Vagina (tissue), 2 donors: ENCODE results near the gene HACD2. TPM values are rescaled to one million over a fixed set of nuclear protein-coding genes. Genes with fewer than 3 reads are reported as not detected.

Experiments
- DNase-seq, 2 donors: peaks; one replicate each; pipeline ENCODE4 v3.0.0-alpha.2; 2017; ENCODE audit errors: extremely low spot score in 2 of 2
- H3K27ac ChIP-seq: fragments of 200-600 bp; sonication (generic); one replicate; pipeline ENCODE4 v1.5.1; 2019
- H3K27me3 ChIP-seq: fragments of 200-600 bp; sonication (generic); one replicate; pipeline ENCODE4 v1.5.1; 2019
- H3K36me3 ChIP-seq, 2 donors: fragments of 200-600 bp; sonication (generic); one replicate each; pipeline ENCODE4 v1.5.1; 2017 to 2019
- H3K4me1 ChIP-seq: fragments of 200-600 bp; sonication (generic); one replicate; pipeline ENCODE4 v1.5.1; 2019
- H3K4me3 ChIP-seq, 2 donors: fragments of 200-600 bp; sonication (generic); 1 replicate in 1 of 2; 2 replicates in 1 of 2; pipeline ENCODE4 v1.5.1; 2016 to 2019
- H3K9me3 ChIP-seq: fragments of 200-600 bp; sonication (generic); one replicate; pipeline ENCODE4 v1.5.1; 2019
- POLR2A ChIP-seq, 2 donors: fragments of 450-650 bp; IDR thresholded peaks; one replicate each; pipeline ENCODE4 v1.6.1; 2017; ENCODE audit warnings: antibody characterized with exemption in 2 of 2, mild to moderate bottlenecking in 2 of 2, moderate library complexity in 2 of 2
- POLR2AphosphoS5 ChIP-seq, 2 donors: sonication (generic); formaldehyde crosslinking; IDR thresholded peaks; one replicate each; pipeline ENCODE4 v1.9.0; 2017; ENCODE audit warnings: antibody characterized with exemption in 2 of 2, mild to moderate bottlenecking in 2 of 2, low read depth in 1 of 2; ENCODE audit not compliant: insufficient read depth in 1 of 2
- intact Hi-C: fragments of 100-400 bp; cut with DNase I; formaldehyde crosslinking; loops from one replicate; pipeline ENCODE4 v1.15.1; 2023
- total RNA-seq: library from RNA; depleted of rRNA; stranded (reverse); fragments of >200 nt; gene quantifications from one replicate; pipeline ENCODE4 v1.2.3, GENCODE V29; 2016
- TF ChIP-seq, protein P1 (sequence below), 3 experiments: fragments of 450-650 bp in 2 of 3; fragments of 200-600 bp in 1 of 3; sonication (generic) in 1 of 3; IDR thresholded peaks; one replicate each; pipeline ENCODE4 v1.5.1; 2017 to 2019; ENCODE audit warnings: antibody characterized with exemption in 3 of 3, mild to moderate bottlenecking in 2 of 3, moderate library complexity in 2 of 3

Gene HACD2
- total RNA-seq, 1 donor from 2014 or later, result 26.3 TPM

DNA sequence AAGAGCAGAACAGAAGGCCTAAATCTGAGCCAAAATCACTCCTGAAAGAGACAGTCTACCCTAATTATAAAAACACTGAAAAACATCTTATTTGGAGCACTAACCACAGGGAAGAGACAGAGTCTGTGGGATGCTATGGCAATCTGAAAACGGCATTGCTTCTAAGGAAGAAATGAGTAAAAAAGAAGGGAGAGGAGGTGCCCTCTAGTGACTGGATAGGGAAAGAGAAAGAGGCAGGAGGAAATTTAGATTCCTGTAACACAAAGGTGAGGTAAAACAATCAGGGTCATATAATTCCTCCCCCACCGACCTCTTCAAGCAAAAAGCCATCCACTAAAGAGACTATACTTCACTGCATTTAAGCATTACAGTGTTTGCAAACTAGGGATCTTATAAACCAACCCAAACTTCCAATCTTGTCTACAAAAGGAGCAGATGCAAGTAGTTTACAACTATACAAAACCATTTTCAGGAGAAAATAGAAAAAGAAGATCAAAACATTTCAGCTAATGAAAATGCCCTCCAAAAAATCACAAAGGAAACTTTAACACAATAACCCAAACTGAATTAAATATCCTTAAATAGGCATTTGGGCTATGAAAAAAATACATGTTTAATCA is 32.6 kb downstream of the HACD2 start:
- TF ChIP-seq POLR2A (IDR thresholded peaks at IDR 0.05) (no peak), POLR2AphosphoS5 (IDR thresholded peaks at IDR 0.05; ENCODE audit: insufficient read depth in 1 of 2, low read depth in 1 of 2) (no peak)
- TF ChIP-seq, protein P1, sequence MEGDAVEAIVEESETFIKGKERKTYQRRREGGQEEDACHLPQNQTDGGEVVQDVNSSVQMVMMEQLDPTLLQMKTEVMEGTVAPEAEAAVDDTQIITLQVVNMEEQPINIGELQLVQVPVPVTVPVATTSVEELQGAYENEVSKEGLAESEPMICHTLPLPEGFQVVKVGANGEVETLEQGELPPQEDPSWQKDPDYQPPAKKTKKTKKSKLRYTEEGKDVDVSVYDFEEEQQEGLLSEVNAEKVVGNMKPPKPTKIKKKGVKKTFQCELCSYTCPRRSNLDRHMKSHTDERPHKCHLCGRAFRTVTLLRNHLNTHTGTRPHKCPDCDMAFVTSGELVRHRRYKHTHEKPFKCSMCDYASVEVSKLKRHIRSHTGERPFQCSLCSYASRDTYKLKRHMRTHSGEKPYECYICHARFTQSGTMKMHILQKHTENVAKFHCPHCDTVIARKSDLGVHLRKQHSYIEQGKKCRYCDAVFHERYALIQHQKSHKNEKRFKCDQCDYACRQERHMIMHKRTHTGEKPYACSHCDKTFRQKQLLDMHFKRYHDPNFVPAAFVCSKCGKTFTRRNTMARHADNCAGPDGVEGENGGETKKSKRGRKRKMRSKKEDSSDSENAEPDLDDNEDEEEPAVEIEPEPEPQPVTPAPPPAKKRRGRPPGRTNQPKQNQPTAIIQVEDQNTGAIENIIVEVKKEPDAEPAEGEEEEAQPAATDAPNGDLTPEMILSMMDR (IDR thresholded peaks at IDR 0.05), result no peak
- Histone ChIP-seq H3K36me3 (peaks cover 0 to 14% of the 10 kb centered on the region in 2 donors), H3K9me3 (peaks cover 4% of the 10 kb centered on the region), H3K4me3 (no peak overlapping the region), H3K4me1 (peaks cover 11% of the 10 kb centered on the region), H3K27ac (no peak overlapping the region), H3K27me3 (no peaks in the 10 kb centered on the region)
- DNase-seq, result no peak
- intact Hi-C loops, result loop anchor here (10.0 kb wide), 1 partner anchor 227 kb away; no protein-coding TSS in a partner anchor

GRCh38 chr3:123547881-123548519 is 36.9 kb downstream of the HACD2 start:
- H3K4me1 ChIP-seq, result peaks cover 11% of the 10 kb centered on the region
- no peak for TF ChIP-seq POLR2AphosphoS5 (IDR thresholded peaks at IDR 0.05; ENCODE audit: insufficient read depth in 1 of 2, low read depth in 1 of 2)
- no peak for TF ChIP-seq POLR2A (IDR thresholded peaks at IDR 0.05)
- TF ChIP-seq, protein P1 (IDR thresholded peaks at IDR 0.05), result no peak
- H3K9me3 ChIP-seq, result peaks cover 3% of the 10 kb centered on the region
- peaks cover 0 to 9% of the 10 kb centered on the region in 2 donors for H3K36me3 ChIP-seq
- intact Hi-C loops, result no loop called here
- no peaks in the 10 kb centered on the region for H3K27me3 ChIP-seq
- no peak overlapping the region for H3K4me3 ChIP-seq
- no peak overlapping the region for H3K27ac ChIP-seq
- DNase-seq, result no peak

GRCh38 chr3:123546133-123546755 is 38.6 kb downstream of the HACD2 start:
- no peak for DNase-seq
- TF ChIP-seq, protein P1 (IDR thresholded peaks at IDR 0.05), result no peak
- TF ChIP-seq POLR2A (IDR thresholded peaks at IDR 0.05) (no peak), POLR2AphosphoS5 (IDR thresholded peaks at IDR 0.05; ENCODE audit: insufficient read depth in 1 of 2, low read depth in 1 of 2) (no peak)
- no peak overlapping the region for H3K4me3 ChIP-seq
- H3K27me3 ChIP-seq, result no peaks in the 10 kb centered on the region
- peaks cover 0 to 8% of the 10 kb centered on the region in 2 donors for H3K36me3 ChIP-seq
- no peaks in the 10 kb centered on the region for H3K9me3 ChIP-seq
- peaks cover 11% of the 10 kb centered on the region for H3K4me1 ChIP-seq
- no peak overlapping the region for H3K27ac ChIP-seq
- intact Hi-C loops, result no loop called here

DNA sequence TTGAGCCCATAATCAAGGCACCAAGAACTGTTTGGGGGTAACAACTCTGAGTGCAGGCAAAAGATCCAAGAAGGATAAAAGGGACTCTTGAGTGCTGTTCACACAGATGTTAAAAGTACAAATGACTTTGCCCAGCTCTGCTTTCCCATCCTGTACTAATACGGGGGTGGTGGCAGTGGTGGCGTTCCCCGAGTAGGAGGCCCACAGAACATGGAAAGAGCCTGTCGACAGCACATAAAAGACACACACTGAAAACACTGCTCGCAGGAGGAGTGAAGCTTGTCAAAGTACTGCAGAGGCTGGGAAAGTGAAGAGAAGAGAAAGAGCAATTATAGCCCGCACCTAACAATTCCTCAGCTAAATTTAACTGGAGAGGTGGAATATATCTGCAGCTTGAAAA is 40.9 kb downstream of the HACD2 start:
- Histone ChIP-seq H3K4me1 (peaks cover 11% of the 10 kb centered on the region), H3K9me3 (no peaks in the 10 kb centered on the region), H3K36me3 (no peaks in the 10 kb centered on the region), H3K27ac (no peak overlapping the region), H3K27me3 (no peaks in the 10 kb centered on the region), H3K4me3 (no peak overlapping the region)
- DNase-seq, result no peak
- TF ChIP-seq POLR2AphosphoS5 (IDR thresholded peaks at IDR 0.05; ENCODE audit: insufficient read depth in 1 of 2, low read depth in 1 of 2) (no peak), POLR2A (IDR thresholded peaks at IDR 0.05) (no peak)
- TF ChIP-seq, protein P1 (IDR thresholded peaks at IDR 0.05), result no peak
- intact Hi-C loops, result no loop called here

GRCh38 chr3:123540285-123540684 is 44.6 kb downstream of the HACD2 start:
- no peaks in the 10 kb centered on the region for H3K9me3 ChIP-seq
- TF ChIP-seq POLR2AphosphoS5 (IDR thresholded peaks at IDR 0.05; ENCODE audit: insufficient read depth in 1 of 2, low read depth in 1 of 2) (no peak), POLR2A (IDR thresholded peaks at IDR 0.05) (no peak)
- TF ChIP-seq, protein P1 (IDR thresholded peaks at IDR 0.05), result no peak
- no peaks in the 10 kb centered on the region for H3K27me3 ChIP-seq
- intact Hi-C loops, result no loop called here
- H3K27ac ChIP-seq, result no peak overlapping the region
- no peaks in the 10 kb centered on the region for H3K36me3 ChIP-seq
- no peak for DNase-seq
- no peaks in the 10 kb centered on the region for H3K4me1 ChIP-seq
- H3K4me3 ChIP-seq, result no peak overlapping the region
